Measurements from ENCODE around the gene NFRKB. TPM values are rescaled to one million over a fixed set of nuclear protein-coding genes. Genes with fewer than 3 reads are reported as not detected.
"Not testable (repeated sequence)": the region's sequence is repeated elsewhere in the genome, so short reads cannot be mapped to it uniquely, and the experiment has no call there.

Gene NFRKB
- total RNA-seq, 1 experiment from 2014 or later: 48.2 TPM

- BruUV-seq (replicated peaks): no TSS peak
- Histone ChIP-seq H3K36me3 (ENCODE audit: low read depth, low read length) (no peaks in the 10 kb centered on the region; the same call in none of the 2 replicates), H4K20me1 (ENCODE audit: low read length) (no peaks in the 10 kb centered on the region), H3K27ac (ENCODE audit: low read length) (peak overlapping the region; percentile 95), H3K9me3 (ENCODE audit: low read length) (no peaks in the 10 kb centered on the region), H3K27me3 (ENCODE audit: low read length) (no peaks in the 10 kb centered on the region), H3K4me2 (ENCODE audit: low read length) (no peak overlapping the region; the same call in 1 of the 2 replicates), H3K79me2 (ENCODE audit: low read length) (no peaks in the 10 kb centered on the region), H3K4me1 (ENCODE audit: insufficient read depth, low read length) (peaks cover 49% of the 10 kb centered on the region), H3K9me2 (replicated peaks; ENCODE audit: low read length) (no peaks in the 10 kb centered on the region), H3K9ac (ENCODE audit: low read length) (peak overlapping the region; percentile 79; the same call in 1 of the 2 replicates), H3F3A (ENCODE audit: low read length, unreplicated experiment) (peaks cover 9% of the 10 kb centered on the region), H2AFZ (ENCODE audit: low read length) (no peak overlapping the region), H3K4me3 (ENCODE audit: low read length) (no peak overlapping the region)
- TF ChIP-seq EZH2phosphoT487 (IDR thresholded peaks at IDR 0.05; ENCODE audit: borderline replicate concordance, low read length) (no peak), EZH2 (IDR thresholded peaks at IDR 0.05; ENCODE audit: low read length, unreplicated experiment) (no peak), CTCF (conservative IDR thresholded peaks at IDR 0.05; ENCODE audit: low read depth, low read length) (no peak)
- ATAC-seq (no peak), DNase-seq (peak; percentile 35)
- intact Hi-C loops (cut with micrococcal nuclease): loop anchor here (5.0 kb wide), 2 partner anchors 35 to 485 kb away; partner anchors contain the start of gene TMEM45B
- ChIA-PET CTCF (no interaction called here), POLR2A (ENCODE audit: unreplicated experiment) (no interaction called here)
These were observed 43.1 kb downstream of the NFRKB start for GRCh38 chr11:129852125-129852740.

- H3K9ac ChIP-seq (ENCODE audit: low read length): no peak overlapping the region
- 0 out of 2 replicates have a peak, but pooled peaks cover 2% of the 10 kb centered on the region for H3K79me2 ChIP-seq (ENCODE audit: low read length)
- H3K36me3 ChIP-seq (ENCODE audit: low read depth, low read length): no peaks in the 10 kb centered on the region; the same call in 1 of the 2 replicates
- no peak overlapping the region for H3K4me3 ChIP-seq (ENCODE audit: low read length)
- no peaks in the 10 kb centered on the region for H3K27me3 ChIP-seq (ENCODE audit: low read length)
- H4K20me1 ChIP-seq (ENCODE audit: low read length): no peaks in the 10 kb centered on the region
- BruUV-seq (replicated peaks): no TSS peak
- CTCF ChIA-PET: no interaction called here
- H3K9me3 ChIP-seq (ENCODE audit: low read length): no peaks in the 10 kb centered on the region
- no peak overlapping the region for H3K4me2 ChIP-seq (ENCODE audit: low read length)
- ATAC-seq (no peak), DNase-seq (no peak)
- peaks cover 52% of the 10 kb centered on the region for H3K4me1 ChIP-seq (ENCODE audit: insufficient read depth, low read length)
- TF ChIP-seq CTCF (conservative IDR thresholded peaks at IDR 0.05; ENCODE audit: low read depth, low read length) (no peak), EZH2phosphoT487 (IDR thresholded peaks at IDR 0.05; ENCODE audit: borderline replicate concordance, low read length) (no peak), EZH2 (IDR thresholded peaks at IDR 0.05; ENCODE audit: low read length, unreplicated experiment) (no peak)
- no peaks in the 10 kb centered on the region for H3K9me2 ChIP-seq (replicated peaks; ENCODE audit: low read length)
- no peak overlapping the region for H2AFZ ChIP-seq (ENCODE audit: low read length)
- H3F3A ChIP-seq (ENCODE audit: low read length, unreplicated experiment): peaks cover 6% of the 10 kb centered on the region
- POLR2A ChIA-PET (ENCODE audit: unreplicated experiment): no interaction called here
- intact Hi-C loops (cut with micrococcal nuclease): loop anchor here (5.0 to 10.0 kb wide), 4 partner anchors 32 to 482 kb away; partner anchors contain the start of gene TMEM45B
- no peak overlapping the region for H3K27ac ChIP-seq (ENCODE audit: low read length)
These were observed 45.8 kb downstream of the NFRKB start for GRCh38 chr11:129849447-129850130.

DNA sequence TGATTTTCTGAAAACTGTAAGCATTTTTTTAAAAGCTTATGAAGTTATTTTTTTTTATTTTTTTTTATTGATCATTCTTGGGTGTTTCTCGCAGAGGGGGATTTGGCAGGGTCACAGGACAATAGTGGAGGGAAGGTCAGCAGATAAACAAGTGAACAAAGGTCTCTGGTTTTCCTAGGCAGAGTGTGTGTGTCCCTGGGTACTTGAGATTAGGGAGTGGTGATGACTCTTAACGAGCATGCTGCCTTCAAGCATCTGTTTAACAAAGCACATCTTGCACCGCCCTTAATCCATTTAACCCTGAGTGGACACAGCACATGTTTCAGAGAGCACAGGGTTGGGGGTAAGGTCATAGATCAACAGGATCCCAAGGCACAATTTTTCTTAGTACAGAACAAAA, 48.0 kb downstream of the NFRKB start:
- H2AFZ ChIP-seq (ENCODE audit: low read length); H3F3A ChIP-seq (ENCODE audit: low read length, unreplicated experiment); H4K20me1 ChIP-seq (ENCODE audit: low read length); ATAC-seq; DNase-seq; H3K79me2 ChIP-seq (ENCODE audit: low read length); CTCF ChIA-PET; H3K36me3 ChIP-seq (ENCODE audit: low read depth, low read length); BruUV-seq (replicated peaks); POLR2A ChIA-PET (ENCODE audit: unreplicated experiment); H3K9me2 ChIP-seq (replicated peaks; ENCODE audit: low read length); H3K27me3 ChIP-seq (ENCODE audit: low read length); H3K9me3 ChIP-seq (ENCODE audit: low read length): not testable (repeated sequence)
- H3K4me3 ChIP-seq (ENCODE audit: low read length): peak overlapping the region; percentile 44; the same call in 1 of the 2 replicates
- intact Hi-C loops (cut with micrococcal nuclease): loop anchor here (5.0 to 10.0 kb wide), 2 partner anchors 60 to 203 kb away; no protein-coding TSS in a partner anchor
- peaks cover 45% of the 10 kb centered on the region for H3K4me1 ChIP-seq (ENCODE audit: insufficient read depth, low read length)
- peak overlapping the region; percentile 70 for H3K4me2 ChIP-seq (ENCODE audit: low read length)
- H3K27ac ChIP-seq (ENCODE audit: low read length): peak overlapping the region; percentile 94
- H3K9ac ChIP-seq (ENCODE audit: low read length): peak overlapping the region; percentile 79

Data from PC-3 (cell line).